Neural progenitor cell (in vitro differentiated cells): ENCODE data around the gene SUGCT. TPM values are rescaled to one million over a fixed set of nuclear protein-coding genes. Genes with fewer than 3 reads are reported as not detected.

ENCODE experiments used
- DNase-seq: peaks from one replicate; pipeline ENCODE4 v3.0.0-alpha.2; 2016; ENCODE audit warnings: low spot score
- H2AFZ ChIP-seq: fragments of 200-600 bp; sonication (generic); replicated peaks from 2 replicates; pipeline ENCODE4 v1.6.1; 2016; ENCODE audit warnings: antibody characterized with exemption
- H3F3A ChIP-seq: fragments of 200-600 bp; sonication (generic); 2 replicates; pipeline ENCODE4 v1.6.1; 2016; ENCODE audit warnings: antibody characterized with exemption, low read depth
- H3K27ac ChIP-seq: fragments of 200-600 bp; sonication (generic); 2 replicates; pipeline ENCODE4 v1.5.1; 2016; ENCODE audit warnings: mild to moderate bottlenecking
- H3K27me3 ChIP-seq: fragments of 200-600 bp; sonication (generic); 2 replicates; pipeline ENCODE4 v1.6.1; 2016; ENCODE audit warnings: mild to moderate bottlenecking, moderate library complexity
- H3K36me3 ChIP-seq: fragments of 200-600 bp; sonication (generic); 2 replicates; pipeline ENCODE4 v1.5.1; 2016
- H3K4me1 ChIP-seq: fragments of 200-600 bp; sonication (generic); 2 replicates; pipeline ENCODE4 v1.6.1; 2016; ENCODE audit warnings: mixed run types
- H3K4me2 ChIP-seq: fragments of 200-600 bp; sonication (generic); 2 replicates; pipeline ENCODE4 v1.6.1; 2016
- H3K4me3 ChIP-seq: fragments of 200-600 bp; sonication (generic); 2 replicates; pipeline ENCODE4 v1.5.1; 2016
- H3K79me2 ChIP-seq: fragments of 200-600 bp; sonication (generic); 2 replicates; pipeline ENCODE4 v1.6.1; 2016; ENCODE audit warnings: low read depth
- H3K9ac ChIP-seq: fragments of 200-600 bp; sonication (generic); 2 replicates; pipeline ENCODE4 v1.6.1; 2016
- H3K9me3 ChIP-seq: fragments of 200-600 bp; sonication (generic); 2 replicates; pipeline ENCODE4 v1.5.1; 2016; ENCODE audit warnings: low read depth
- H4K20me1 ChIP-seq: fragments of 200-600 bp; sonication (generic); 2 replicates; pipeline ENCODE4 v1.6.1; 2016; ENCODE audit warnings: low read depth
- H3K27ac Mint-ChIP-seq: 3 replicates; pipeline ENCODE4 v1.8.0; 2021; ENCODE audit warnings: mixed read lengths
- H3K27me3 Mint-ChIP-seq: 2 replicates; pipeline ENCODE4 v1.8.0; 2022; ENCODE audit warnings: low read depth, mild to moderate bottlenecking, inconsistent platforms, moderate library complexity, mixed read lengths; ENCODE audit not compliant: insufficient read depth
- H3K36me3 Mint-ChIP-seq: 3 replicates; pipeline ENCODE4 v1.8.0; 2021; ENCODE audit warnings: mixed read lengths
- H3K4me1 Mint-ChIP-seq: 3 replicates; pipeline ENCODE4 v1.8.0; 2021; ENCODE audit warnings: mixed read lengths
- H3K4me3 Mint-ChIP-seq: 3 replicates; pipeline ENCODE4 v1.8.0; 2021; ENCODE audit warnings: mild to moderate bottlenecking, moderate library complexity, mixed read lengths
- H3K9me3 Mint-ChIP-seq: 3 replicates; pipeline ENCODE4 v1.8.0; 2020; ENCODE audit warnings: mixed read lengths
- CTCF ChIP-seq: fragments of 200-600 bp; sonication (generic); IDR thresholded peaks from 2 replicates; pipeline ENCODE4 v1.5.1; 2017; ENCODE audit warnings: antibody characterized with exemption, mild to moderate bottlenecking
- EZH2 ChIP-seq: fragments of 200-600 bp; sonication (generic); IDR thresholded peaks from 2 replicates; pipeline ENCODE4 v1.6.1; 2017; ENCODE audit warnings: antibody characterized with exemption, mild to moderate bottlenecking, moderate library complexity
- EZH2phosphoT487 ChIP-seq: fragments of 200-600 bp; sonication (generic); IDR thresholded peaks from 2 replicates; pipeline ENCODE4 v1.6.1; 2017; ENCODE audit warnings: antibody characterized with exemption
- total RNA-seq: library from RNA; depleted of rRNA; stranded (reverse); fragments of >200 nt; gene quantifications from 2 replicates; pipeline ENCODE4 v1.2.3, GENCODE V29; 2015; ENCODE audit warnings: low replicate concordance

SUGCT gene
- total RNA-seq, 1 donor from 2014 or later: 10.1 TPM

DNA sequence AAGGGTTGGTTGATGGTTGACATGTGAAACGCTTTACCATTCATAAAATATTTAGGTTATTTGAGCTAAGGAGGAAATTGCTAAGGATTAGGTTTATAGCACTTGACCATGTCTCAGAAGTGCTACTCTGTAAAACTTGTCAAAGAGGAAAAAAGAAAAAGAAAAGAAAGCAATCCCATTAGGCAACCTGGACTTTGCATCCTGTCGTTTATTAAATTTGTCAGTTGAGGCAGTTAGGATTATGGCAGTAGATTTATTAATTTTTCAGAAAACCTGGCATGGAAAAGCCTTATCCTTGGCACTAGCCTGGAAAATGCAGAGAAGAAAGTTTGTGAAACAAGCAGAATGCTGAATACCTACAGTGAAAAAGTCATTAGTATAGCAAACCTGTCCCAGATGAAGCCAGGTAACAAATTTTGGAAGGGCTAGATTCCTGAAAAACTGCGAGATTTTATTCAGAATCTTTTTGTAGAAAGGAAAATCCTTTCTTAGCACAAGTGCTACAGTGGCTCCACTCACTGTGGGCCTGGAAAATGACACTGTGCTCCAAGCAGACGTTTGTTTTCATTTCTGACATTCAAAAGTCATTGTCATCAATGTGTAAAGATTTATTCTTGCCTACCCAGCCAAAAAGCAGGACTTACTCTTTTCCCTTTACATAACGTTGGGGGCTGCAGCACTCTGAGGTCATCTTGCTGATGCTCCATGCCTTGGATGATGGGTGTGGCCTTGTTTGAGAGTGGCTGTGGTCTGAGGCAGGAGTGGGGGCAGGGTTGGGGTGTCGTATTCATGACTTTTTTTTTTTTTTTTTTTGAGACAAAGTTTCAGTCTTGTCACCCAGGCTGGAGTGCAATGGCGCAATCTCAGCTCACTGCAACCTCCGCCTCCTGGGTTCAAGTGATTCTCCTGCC lies 664.9 kb downstream of the SUGCT start:
- Histone ChIP-seq H3K27ac (no peak overlapping the region), H3K9ac (no peak overlapping the region), H3K9me3 (no peaks in the 10 kb centered on the region), H3K79me2 (no peaks in the 10 kb centered on the region), H3K27me3 (no peaks in the 10 kb centered on the region), H2AFZ (no peak overlapping the region), H3K4me1 (no peaks in the 10 kb centered on the region), H3K4me3 (no peak overlapping the region), H3F3A (no peaks in the 10 kb centered on the region), H3K4me2 (no peak overlapping the region), H3K36me3 (no peaks in the 10 kb centered on the region), H4K20me1 (no peaks in the 10 kb centered on the region)
- H3K36me3 Mint-ChIP-seq: no peaks in the 10 kb centered on the region
- TF ChIP-seq EZH2phosphoT487 (no peak), CTCF (no peak), EZH2 (no peak)
- H3K27me3 Mint-ChIP-seq: no peaks in the 10 kb centered on the region
- H3K27ac Mint-ChIP-seq: no peak overlapping the region
- no peak for DNase-seq
- H3K9me3 Mint-ChIP-seq: no peaks in the 10 kb centered on the region
- H3K4me3 Mint-ChIP-seq: no peak overlapping the region
- H3K4me1 Mint-ChIP-seq: peaks cover 2% of the 10 kb centered on the region

GRCh38 chr7:40800771-40801170 lies 666.0 kb downstream of the SUGCT start:
- Mint-ChIP-seq H3K36me3 (no peaks in the 10 kb centered on the region), H3K4me3 (no peak overlapping the region), H3K4me1 (peaks cover 2% of the 10 kb centered on the region), H3K27me3 (no peaks in the 10 kb centered on the region), H3K27ac (no peak overlapping the region), H3K9me3 (no peaks in the 10 kb centered on the region)
- H3K4me3 ChIP-seq: no peak overlapping the region
- peak; percentile 8 for DNase-seq
- no peaks in the 10 kb centered on the region for H3K79me2 ChIP-seq
- no peak overlapping the region for H3K4me2 ChIP-seq
- no peaks in the 10 kb centered on the region for H3K9me3 ChIP-seq
- no peaks in the 10 kb centered on the region for H4K20me1 ChIP-seq
- H3K4me1 ChIP-seq: no peaks in the 10 kb centered on the region
- TF ChIP-seq EZH2: no peak
- TF ChIP-seq EZH2phosphoT487: no peak
- no peak for TF ChIP-seq CTCF
- no peaks in the 10 kb centered on the region for H3K27me3 ChIP-seq
- H3K9ac ChIP-seq: no peak overlapping the region
- no peaks in the 10 kb centered on the region for H3K36me3 ChIP-seq
- H2AFZ ChIP-seq: no peak overlapping the region
- H3F3A ChIP-seq: no peaks in the 10 kb centered on the region
- H3K27ac ChIP-seq: no peak overlapping the region

GRCh38 chr7:40802497-40802896 lies 667.7 kb downstream of the SUGCT start:
- H3K79me2 ChIP-seq: no peaks in the 10 kb centered on the region

More at GRCh38 chr7:40802497-40802896, 667.7 kb downstream of the SUGCT start:
- no peak overlapping the region for H2AFZ ChIP-seq
- no peaks in the 10 kb centered on the region for H3F3A ChIP-seq
- no peak overlapping the region for H3K4me3 Mint-ChIP-seq
- H3K27me3 ChIP-seq: no peaks in the 10 kb centered on the region
- H3K4me1 ChIP-seq: no peaks in the 10 kb centered on the region
- no peak overlapping the region for H3K27ac Mint-ChIP-seq
- no peaks in the 10 kb centered on the region for H3K9me3 Mint-ChIP-seq
- no peak overlapping the region for H3K27ac ChIP-seq
- TF ChIP-seq EZH2: no peak
- TF ChIP-seq EZH2phosphoT487: no peak
- no peak for TF ChIP-seq CTCF
- H4K20me1 ChIP-seq: no peaks in the 10 kb centered on the region
- H3K4me2 ChIP-seq: no peak overlapping the region
- H3K9ac ChIP-seq: no peak overlapping the region
- H3K27me3 Mint-ChIP-seq: no peaks in the 10 kb centered on the region
- no peaks in the 10 kb centered on the region for H3K9me3 ChIP-seq
- H3K4me1 Mint-ChIP-seq: peaks cover 2% of the 10 kb centered on the region
- DNase-seq: no peak
- no peaks in the 10 kb centered on the region for H3K36me3 ChIP-seq
- no peak overlapping the region for H3K4me3 ChIP-seq
- H3K36me3 Mint-ChIP-seq: no peaks in the 10 kb centered on the region
